ENCODE data around the gene PDE4D. TPM values are rescaled to one million over a fixed set of nuclear protein-coding genes. Genes with fewer than 3 reads are reported as not detected.

PDE4D gene
- total RNA-seq, 1 donor from 2014 or later = 44.8 TPM

DNA sequence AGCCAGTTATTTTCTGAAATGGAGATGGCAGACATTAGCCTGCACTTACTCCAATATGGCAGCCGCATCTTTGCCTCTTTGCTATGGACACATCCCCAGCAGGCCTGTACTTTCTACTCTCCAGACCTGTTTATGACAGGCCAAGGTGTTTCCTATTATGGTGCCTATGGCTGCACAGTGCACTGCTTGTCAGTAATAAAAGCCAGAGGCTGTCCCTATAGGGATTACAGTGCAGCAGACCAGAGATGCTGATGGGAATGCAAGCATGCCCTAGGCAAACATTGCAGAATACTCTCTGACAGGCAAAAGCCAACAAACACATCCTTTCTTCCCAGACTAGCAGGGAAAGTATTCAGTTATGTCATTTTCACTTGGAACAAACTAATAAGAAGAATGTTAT is 867.8 kb downstream of the PDE4D start:
- no peak overlapping the region for H3K27ac ChIP-seq
- H3K9me3 ChIP-seq = no peaks in the 10 kb centered on the region
- H3K4me1 ChIP-seq = no peaks in the 10 kb centered on the region
- no peaks in the 10 kb centered on the region for H3K27me3 ChIP-seq
- DNase-seq (ENCODE audit: low spot score in 2 of 2) = no peak
- no peak for TF ChIP-seq CTCF (IDR thresholded peaks at IDR 0.05)
- H3K36me3 ChIP-seq = no peaks in the 10 kb centered on the region
- H3K4me3 ChIP-seq = no peak overlapping the region
- intact Hi-C loops (cut with DNase I) = no loop called here

DNA sequence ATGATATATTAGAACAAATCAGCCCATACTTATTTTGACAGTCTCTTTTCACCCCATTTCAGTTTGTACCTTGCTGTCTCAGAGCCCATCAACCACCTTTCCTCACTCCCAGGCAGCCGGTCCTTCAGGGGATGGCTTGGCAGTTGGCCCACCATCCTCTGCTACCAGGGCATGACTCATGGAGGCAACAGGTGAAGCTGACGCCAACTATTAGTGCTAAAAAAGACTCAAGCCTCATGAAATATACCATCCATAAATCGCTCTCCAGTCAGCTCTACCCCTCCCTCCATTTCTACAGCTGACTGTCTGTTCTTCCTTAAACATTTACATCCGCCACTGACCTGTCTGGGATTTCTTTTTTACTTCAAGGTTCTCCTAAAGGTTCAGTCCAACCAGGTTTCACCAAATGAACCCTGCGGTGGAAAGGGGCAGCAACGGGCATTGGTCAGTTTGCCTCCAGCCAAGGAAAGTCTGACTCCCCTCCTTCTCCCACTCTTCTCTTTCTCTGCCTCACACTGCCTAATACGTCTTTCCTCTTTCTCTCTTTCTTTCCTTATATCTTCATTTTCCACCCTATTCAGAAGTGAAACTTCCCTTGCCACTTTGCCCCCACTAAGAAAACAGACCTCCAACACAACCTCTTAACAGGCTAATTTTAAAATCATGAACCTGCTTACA is 871.5 kb downstream of the PDE4D start:
- Histone ChIP-seq H3K4me3 (no peak overlapping the region), H3K27me3 (no peaks in the 10 kb centered on the region), H3K27ac (no peak overlapping the region), H3K36me3 (no peaks in the 10 kb centered on the region), H3K4me1 (no peaks in the 10 kb centered on the region), H3K9me3 (no peaks in the 10 kb centered on the region)
- DNase-seq (ENCODE audit: low spot score in 2 of 2) = no peak
- intact Hi-C loops (cut with DNase I) = no loop called here
- TF ChIP-seq CTCF (IDR thresholded peaks at IDR 0.05) = no peak

DNA sequence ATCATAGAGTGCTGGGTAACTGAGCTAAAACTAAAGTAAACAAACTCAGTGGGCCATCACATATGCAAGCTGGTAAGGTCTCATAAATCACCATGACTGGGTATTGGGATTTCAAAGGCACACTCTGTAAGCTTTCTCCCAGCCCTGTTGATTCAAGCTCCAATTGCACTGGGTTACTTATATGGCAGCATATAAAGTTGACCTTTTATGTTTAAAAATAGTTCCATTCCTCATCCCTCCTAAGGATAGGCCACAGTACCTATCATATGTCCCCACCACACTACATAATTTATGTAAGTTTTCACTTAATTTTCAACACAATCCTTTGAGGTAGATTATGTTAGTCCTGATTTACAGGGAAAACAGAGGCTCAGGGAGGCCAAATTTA is 872.2 kb downstream of the PDE4D start:
- Histone ChIP-seq H3K9me3 (no peaks in the 10 kb centered on the region), H3K4me3 (no peak overlapping the region), H3K4me1 (no peaks in the 10 kb centered on the region), H3K27me3 (no peaks in the 10 kb centered on the region), H3K36me3 (no peaks in the 10 kb centered on the region), H3K27ac (no peak overlapping the region)
- no peak for TF ChIP-seq CTCF (IDR thresholded peaks at IDR 0.05)
- no peak for DNase-seq (ENCODE audit: low spot score in 2 of 2)
- intact Hi-C loops (cut with DNase I) = no loop called here

DNA sequence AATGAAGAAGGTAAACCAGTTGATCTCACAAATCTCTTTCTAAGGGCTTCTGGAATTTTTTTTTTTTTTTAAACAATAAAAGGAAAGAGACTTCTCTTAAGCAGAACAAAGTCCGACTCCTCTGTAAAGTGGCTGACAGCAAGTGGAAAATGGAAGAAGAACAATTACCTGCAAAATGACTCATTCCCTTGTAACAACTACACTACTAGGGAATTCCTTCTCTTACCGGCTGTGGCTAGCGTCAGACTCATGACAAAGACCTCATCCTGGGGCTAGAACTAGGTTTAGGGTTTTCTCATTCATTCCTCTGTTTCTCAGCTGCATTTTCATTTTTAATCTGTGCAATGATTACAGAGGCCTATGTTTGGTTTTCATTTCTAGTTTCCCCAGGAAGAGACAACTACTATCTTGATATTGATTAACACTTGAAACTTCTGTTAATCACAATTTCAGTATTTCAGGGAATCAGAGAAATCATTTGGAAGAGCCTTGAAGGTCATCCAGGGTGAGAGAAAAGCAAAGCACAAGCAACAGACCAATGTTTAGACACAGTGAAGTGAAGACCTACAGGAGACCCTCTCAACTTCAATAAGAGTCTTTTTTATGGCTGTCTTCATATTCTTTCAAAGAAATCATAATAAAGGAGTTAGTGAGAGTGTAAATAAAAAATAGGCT is 872.8 kb downstream of the PDE4D start:
- no peak for TF ChIP-seq CTCF (IDR thresholded peaks at IDR 0.05)
- intact Hi-C loops (cut with DNase I) = no loop called here
- Histone ChIP-seq H3K36me3 (no peaks in the 10 kb centered on the region), H3K27ac (no peak overlapping the region), H3K27me3 (no peaks in the 10 kb centered on the region), H3K4me1 (no peaks in the 10 kb centered on the region), H3K4me3 (no peak overlapping the region), H3K9me3 (no peaks in the 10 kb centered on the region)
- no peak for DNase-seq (ENCODE audit: low spot score in 2 of 2)

DNA sequence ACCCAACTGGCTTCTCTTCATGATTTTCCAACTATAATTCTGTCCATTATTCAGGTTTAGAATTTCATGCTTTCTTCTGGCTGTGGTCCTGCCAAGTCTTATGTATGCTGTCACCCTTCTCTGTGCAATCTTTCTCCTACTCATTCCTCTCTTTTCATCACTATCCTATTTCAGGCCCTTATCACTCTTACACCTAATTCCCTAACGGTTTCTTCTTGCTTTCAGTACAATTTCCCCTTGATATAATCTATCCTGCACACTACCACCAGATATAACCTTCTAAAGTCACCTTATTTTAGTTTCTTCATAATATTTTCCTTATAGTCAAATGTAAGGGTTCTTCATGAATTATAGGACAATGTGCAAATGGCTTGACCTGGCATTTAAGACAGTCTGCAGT is 874.4 kb downstream of the PDE4D start:
- Histone ChIP-seq H3K27ac (no peak overlapping the region), H3K4me3 (no peak overlapping the region), H3K9me3 (no peaks in the 10 kb centered on the region), H3K36me3 (no peaks in the 10 kb centered on the region), H3K4me1 (no peaks in the 10 kb centered on the region), H3K27me3 (no peaks in the 10 kb centered on the region)
- TF ChIP-seq CTCF (IDR thresholded peaks at IDR 0.05) = no peak
- intact Hi-C loops (cut with DNase I) = no loop called here
- DNase-seq (ENCODE audit: low spot score in 2 of 2) = no peak
